GM21367 (cell line): ENCODE results near the gene DHX15.

Experiments
- ATAC-seq: cut with Tn5 transposase; IDR thresholded peaks from one replicate; pipeline ENCODE4 v1.9.1; 2021; ENCODE audit not compliant: unreplicated experiment

DHX15 gene

DNA sequence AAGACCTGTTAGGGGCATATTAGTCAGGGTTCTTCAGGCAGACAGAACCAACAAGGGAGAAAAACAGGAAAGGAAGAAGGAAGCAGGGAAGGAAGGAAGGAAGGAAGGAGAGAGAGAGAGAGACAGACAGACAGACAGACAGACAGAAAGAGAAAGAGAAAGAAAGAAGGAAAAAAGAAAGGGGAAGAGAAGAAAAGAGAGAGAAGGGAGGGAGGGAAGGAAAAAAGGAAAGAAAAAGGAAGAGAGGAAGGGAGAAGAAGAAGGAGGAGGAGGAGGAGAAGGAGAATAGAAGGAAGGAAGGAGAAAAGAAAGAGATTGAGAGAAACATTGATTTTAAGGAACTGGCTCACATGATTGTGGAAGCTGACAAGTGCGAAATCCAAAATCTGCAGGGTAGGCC lies 89.0 kb downstream of the DHX15 start:
- ATAC-seq, result no peak

DNA sequence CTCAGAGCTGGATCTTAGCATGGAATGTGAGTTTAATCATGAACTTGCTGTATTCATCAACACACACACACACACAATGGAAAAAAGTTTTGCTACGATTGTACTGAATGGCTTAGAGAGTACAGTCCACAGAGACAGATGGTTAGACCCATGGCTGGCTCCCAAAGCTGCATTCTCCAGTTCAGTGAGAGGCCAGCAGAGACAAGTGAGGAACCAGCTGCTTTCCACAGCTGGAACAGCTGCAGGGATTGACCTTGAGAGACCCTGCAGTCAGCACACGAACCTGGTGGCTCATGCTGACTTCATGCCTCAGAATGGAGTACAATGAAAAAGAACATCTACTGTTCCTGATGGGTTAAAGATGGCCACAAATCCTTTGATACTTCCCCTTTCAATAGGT lies 94.5 kb downstream of the DHX15 start:
- ATAC-seq, result no peak

DNA sequence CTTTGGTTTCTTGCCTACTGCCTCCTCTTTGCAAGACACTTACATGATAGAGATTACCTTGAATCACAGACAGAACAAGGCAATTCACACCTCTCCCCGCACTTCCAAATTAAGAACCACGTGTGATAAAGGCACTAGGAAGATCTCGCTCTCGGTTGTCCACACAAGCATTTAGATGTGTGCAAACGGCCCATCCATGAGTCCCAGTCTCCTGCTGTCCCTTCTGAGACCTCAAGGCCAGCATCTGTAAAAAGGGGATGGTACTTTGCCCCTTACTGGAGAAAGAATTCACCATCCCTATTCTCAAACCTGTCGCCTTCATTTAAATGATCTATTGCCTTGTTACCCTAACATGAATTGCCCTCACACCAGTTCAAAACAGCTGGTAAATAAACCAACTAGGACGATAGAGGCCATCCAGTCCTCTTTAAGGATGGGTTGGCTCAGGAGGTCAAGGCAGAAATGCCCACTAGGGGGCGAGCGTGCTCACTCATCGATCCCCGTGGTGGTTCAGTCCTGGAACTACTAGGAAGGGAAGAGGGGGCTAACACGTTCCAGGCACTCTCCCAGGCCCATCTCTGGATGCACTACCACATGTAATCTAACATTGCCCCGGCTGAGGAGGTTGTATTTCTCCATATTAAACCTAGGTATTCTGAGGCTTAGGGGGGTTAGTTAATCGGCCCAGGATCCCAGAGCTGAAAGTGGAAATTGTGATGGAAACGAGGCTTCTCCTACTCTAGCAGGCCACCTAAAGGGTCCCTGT lies 95.8 kb downstream of the DHX15 start:
- peak; percentile 90 for ATAC-seq

DNA sequence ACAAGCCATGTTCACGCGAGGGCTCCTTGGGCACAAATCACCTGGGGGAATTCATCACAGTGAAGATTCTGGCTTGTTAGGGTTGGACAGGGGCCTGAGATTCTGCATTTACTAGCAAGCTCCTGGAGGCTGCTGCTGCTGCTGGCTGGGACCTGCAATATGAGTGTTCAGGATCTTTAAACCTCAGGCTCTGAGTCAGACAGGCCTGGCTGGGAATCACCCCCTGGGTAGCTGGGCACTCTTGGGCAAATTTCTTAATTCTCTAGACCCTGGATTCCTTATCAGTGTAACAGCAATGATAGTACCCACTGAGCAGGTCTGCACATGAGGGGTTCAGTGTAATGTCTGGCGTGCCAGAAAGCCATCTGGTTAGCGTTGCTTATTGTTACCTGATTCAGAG lies 101.5 kb downstream of the DHX15 start:
- ATAC-seq, result no peak

DNA sequence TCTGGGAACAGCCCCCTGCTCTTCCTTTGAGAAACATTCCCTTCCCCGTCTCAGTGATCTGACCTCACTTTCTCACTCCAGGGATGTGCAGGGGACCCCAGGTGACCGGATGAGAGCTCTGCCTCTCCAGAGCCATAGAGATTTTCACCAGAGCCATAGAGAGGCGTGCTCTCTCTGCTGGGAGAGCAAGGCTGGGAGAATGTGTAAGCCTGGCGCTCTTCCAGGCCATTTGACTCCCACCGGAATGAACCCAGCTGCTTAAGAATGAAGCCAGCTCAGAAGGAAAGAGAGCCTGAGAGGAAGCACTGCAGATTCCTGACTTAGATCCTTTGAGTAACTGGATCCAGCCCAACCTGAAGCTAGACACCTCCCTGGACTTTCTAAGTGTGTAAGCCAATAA lies 106.4 kb downstream of the DHX15 start:
- ATAC-seq, result no peak
